Thyroid gland (tissue), 4 donors: ENCODE data around the gene RAB4B. TPM values are rescaled to one million over a fixed set of nuclear protein-coding genes. Genes with fewer than 3 reads are reported as not detected.
"Not testable (repeated sequence)": the region's sequence is repeated elsewhere in the genome, so short reads cannot be mapped to it uniquely, and the experiment has no call there.

Source experiments
- DNase-seq, 2 donors: peaks; one replicate each; pipeline ENCODE4 v3.0.0-alpha.2; 2019
- H3K27ac ChIP-seq, 3 donors: fragments of 200-600 bp; sonication (generic); 1 replicate in 2 of 3; 2 replicates in 1 of 3; pipeline ENCODE4 v1.5.1; 2016 to 2019; ENCODE audit warnings: mild to moderate bottlenecking in 1 of 3, moderate library complexity in 1 of 3
- H3K27me3 ChIP-seq: fragments of 200-600 bp; sonication (generic); one replicate; pipeline ENCODE4 v1.5.1; 2019
- H3K36me3 ChIP-seq, 2 donors: fragments of 200-600 bp; sonication (generic); one replicate each; pipeline ENCODE4 v1.5.1; 2016 to 2019
- H3K4me1 ChIP-seq, 2 donors: fragments of 200-600 bp; sonication (generic); one replicate each; pipeline ENCODE4 v1.5.1; 2017 to 2019
- H3K4me3 ChIP-seq, 3 donors: fragments of 200-600 bp; sonication (generic); replicated peaks in 1 of 3; 1 replicate in 2 of 3; 2 replicates in 1 of 3; pipeline ENCODE4 v1.5.1; 2016; ENCODE audit warnings: mild to moderate bottlenecking in 1 of 3
- H3K9me3 ChIP-seq: fragments of 200-600 bp; sonication (generic); one replicate; pipeline ENCODE4 v1.5.1; 2017
- CTCF ChIP-seq, 6 experiments: fragments of 200-600 bp in 3 of 6; fragments of 450-650 bp in 3 of 6; sonication (generic) in 3 of 6; IDR thresholded peaks; one replicate each; pipeline ENCODE4 v1.5.1; 2016 to 2019; ENCODE audit warnings: antibody characterized with exemption in 6 of 6, mild to moderate bottlenecking in 2 of 6, inconsistent platforms in 1 of 6, moderate library complexity in 1 of 6
- POLR2A ChIP-seq, 2 donors: fragments of 450-650 bp; IDR thresholded peaks; one replicate each; pipeline ENCODE4 v1.6.1; 2017; ENCODE audit warnings: antibody characterized with exemption in 2 of 2, mild to moderate bottlenecking in 2 of 2, moderate library complexity in 1 of 2
- WGBS, 2 donors: methylation state at CpG; one replicate each; pipeline ENCODE4 v1.1.5; 2017; 5-methylcytosine and 5-hydroxymethylcytosine counted together
- intact Hi-C: fragments of 100-400 bp; cut with DNase I; formaldehyde crosslinking; loops from one replicate; pipeline ENCODE4 v1.15.1; 2023
- total RNA-seq, 4 donors: library from RNA; depleted of rRNA; stranded (reverse); fragments of >200 nt; gene quantifications; one replicate each; pipeline ENCODE4 v1.2.3, GENCODE V29; 2016

Gene RAB4B
- total RNA-seq, 4 donors from 2014 or later = 21.5 to 56.6 (median 31.5) TPM

GRCh38 chr19:40818480-40819399 is 40.7 kb downstream of the RAB4B start:
- intact Hi-C loops = loop anchor here (5.0 kb wide), 1 partner anchor 156 kb away; no protein-coding TSS in a partner anchor

GRCh38 chr19:40819479-40820234 is 41.6 kb downstream of the RAB4B start:
- Histone ChIP-seq H3K27ac (peak overlapping the region in 2 of 3 donors; percentile 7 to 47), H3K4me1 (peaks cover 0 to 14% of the 10 kb centered on the region in 2 donors)
- intact Hi-C loops = loop anchor here (5.0 kb wide), 1 partner anchor 157 kb away; no protein-coding TSS in a partner anchor
- not testable (repeated sequence) for H3K9me3 ChIP-seq, H3K4me3 ChIP-seq, H3K36me3 ChIP-seq, H3K27me3 ChIP-seq
- TF ChIP-seq CTCF (IDR thresholded peaks at IDR 0.05) = peak; percentile 72 to 92 (median 84)
- peak in 1 of 2 donors; percentile 62 for DNase-seq
- WGBS, 2 donors = 40 to 45% methylated on average over 6 of the region's 6 CpGs

More at GRCh38 chr19:40818480-40819399, 40.7 kb downstream of the RAB4B start:
- DNase-seq = peak; percentile 80 to 84
- WGBS, 2 donors = 62 to 65% methylated on average over 12 to 13 of the region's 36 CpGs
- H3K4me3 ChIP-seq, H3K36me3 ChIP-seq, H3K9me3 ChIP-seq, H3K27me3 ChIP-seq: not testable (repeated sequence)
- peak in 3 of 6 experiments; percentile 31 to 56 (median 35) for TF ChIP-seq CTCF (IDR thresholded peaks at IDR 0.05)
- peak overlapping the region in 1 of 3 donors; percentile 36 for H3K27ac ChIP-seq
- H3K4me1 ChIP-seq = peaks cover 3 to 18% of the 10 kb centered on the region in 2 donors

GRCh38 chr19:40822161-40822560 is 44.1 kb downstream of the RAB4B start:
- H3K4me3 ChIP-seq = no peak overlapping the region
- intact Hi-C loops = no loop called here
- WGBS, 2 donors = 90% methylated on average over 21 of the region's 22 CpGs
- H3K27ac ChIP-seq = no peak overlapping the region
- no peak for DNase-seq
- TF ChIP-seq POLR2A (IDR thresholded peaks at IDR 0.05) = no peak
- no peak for TF ChIP-seq CTCF (IDR thresholded peaks at IDR 0.05)
- H3K4me1 ChIP-seq = peaks cover 0 to 14% of the 10 kb centered on the region in 2 donors
- peaks cover 1 to 4% of the 10 kb centered on the region in 2 donors for H3K36me3 ChIP-seq
- H3K27me3 ChIP-seq = no peaks in the 10 kb centered on the region
- no peaks in the 10 kb centered on the region for H3K9me3 ChIP-seq

- H3K9me3 ChIP-seq, H3K36me3 ChIP-seq, H3K4me3 ChIP-seq, H3K27me3 ChIP-seq, H3K27ac ChIP-seq, intact Hi-C loops, DNase-seq: not testable (repeated sequence)
- peaks cover 0 to 14% of the 10 kb centered on the region in 2 donors for H3K4me1 ChIP-seq
- 82 to 87% methylated on average over 9 of the region's 9 CpGs for WGBS, 2 donors
Measured at GRCh38 chr19:40822704-40823553, 44.9 kb downstream of the RAB4B start.

- H3K36me3 ChIP-seq, H3K27me3 ChIP-seq, H3K9me3 ChIP-seq, H3K4me1 ChIP-seq, DNase-seq, H3K27ac ChIP-seq, H3K4me3 ChIP-seq, intact Hi-C loops: not testable (repeated sequence)
- WGBS, 2 donors = 84 to 86% methylated on average over 8 to 12 of the region's 16 CpGs
Measured at GRCh38 chr19:40824916-40825315, 46.9 kb downstream of the RAB4B start.

GRCh38 chr19:40825460-40826095 is 47.5 kb downstream of the RAB4B start:
- H3K27me3 ChIP-seq, DNase-seq, H3K4me3 ChIP-seq, H3K9me3 ChIP-seq, H3K4me1 ChIP-seq, H3K27ac ChIP-seq, H3K36me3 ChIP-seq, intact Hi-C loops: not testable (repeated sequence)
- 92 to 94% methylated on average over 3 to 4 of the region's 6 CpGs for WGBS, 2 donors

GRCh38 chr19:40826312-40826698 is 48.3 kb downstream of the RAB4B start:
- DNase-seq, H3K36me3 ChIP-seq, H3K4me3 ChIP-seq, H3K9me3 ChIP-seq, intact Hi-C loops, H3K4me1 ChIP-seq, H3K27ac ChIP-seq, H3K27me3 ChIP-seq: not testable (repeated sequence)
- WGBS, 2 donors = 89 to 98% methylated on average over 7 of the region's 14 CpGs

- 93% methylated on average over 29 of the region's 29 CpGs for WGBS, 2 donors
- DNase-seq, intact Hi-C loops: not testable (repeated sequence)
Measured at GRCh38 chr19:40826699-40827385, 48.8 kb downstream of the RAB4B start.

More at GRCh38 chr19:40826699-40827385, 48.8 kb downstream of the RAB4B start:
- H3K4me3 ChIP-seq, H3K4me1 ChIP-seq, H3K27ac ChIP-seq, H3K27me3 ChIP-seq, H3K9me3 ChIP-seq, H3K36me3 ChIP-seq: not testable (repeated sequence)
